ENCODE results near the gene TSPAN9. TPM values are rescaled to one million over a fixed set of nuclear protein-coding genes. Genes with fewer than 3 reads are reported as not detected.

The TSPAN9 gene
- total and polyA plus RNA-seq, 2 experiments from 2014 or later: 6.0 to 31.5 TPM

DNA sequence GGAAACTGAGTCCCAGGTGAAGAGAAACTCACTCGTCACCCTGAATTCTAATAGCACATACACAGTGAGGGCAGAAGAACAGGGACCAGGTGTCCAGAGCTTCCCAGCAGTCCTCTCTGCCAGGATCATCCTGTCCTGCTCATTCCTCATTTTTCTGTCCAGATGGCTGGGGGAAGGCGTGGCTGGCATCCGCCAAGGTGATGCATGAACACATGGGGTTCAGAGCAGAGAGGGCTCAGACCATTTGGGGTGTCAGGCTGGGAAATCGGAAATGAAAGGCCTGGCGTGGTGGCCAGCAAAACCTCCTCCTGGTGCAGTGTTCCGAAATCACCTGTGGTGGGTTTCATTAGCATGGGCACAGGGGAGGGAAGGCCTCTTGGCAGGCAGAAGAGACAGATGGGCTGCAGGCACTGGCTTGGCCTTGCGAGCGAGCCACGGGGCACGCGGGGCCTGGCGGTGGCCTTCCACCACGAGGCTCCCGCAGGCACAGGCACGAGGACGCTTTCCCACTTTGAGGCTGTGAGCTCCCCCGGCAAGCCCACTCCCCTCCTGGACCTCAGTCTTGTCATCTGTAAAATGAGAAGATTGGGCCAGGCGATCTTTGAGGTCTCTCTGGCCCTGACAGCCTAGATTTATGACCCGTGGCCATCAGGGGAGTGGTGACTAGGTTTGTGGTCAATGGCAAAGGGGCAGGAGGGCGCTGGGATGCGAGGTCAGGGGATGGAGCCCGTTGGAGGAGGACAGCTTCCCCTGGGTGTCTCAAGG is 68.5 kb downstream of the TSPAN9 start (continued):
- TF ChIP-seq STAT1 (IDR thresholded peaks at IDR 0.05; ENCODE audit: unreplicated experiment) (no peak), ZNF331 (CRISPR knock-in tag; IDR thresholded peaks at IDR 0.05; ENCODE audit: low read depth) (no peak), EZH2 (IDR thresholded peaks at IDR 0.05; ENCODE audit: low read depth, unreplicated experiment) (no peak), ZNF114 (CRISPR knock-in tag; IDR thresholded peaks at IDR 0.05) (no peak), POLR2AphosphoS5 (IDR thresholded peaks at IDR 0.05; ENCODE audit: low read depth) (no peak)
- TF ChIP-seq, protein P1, sequence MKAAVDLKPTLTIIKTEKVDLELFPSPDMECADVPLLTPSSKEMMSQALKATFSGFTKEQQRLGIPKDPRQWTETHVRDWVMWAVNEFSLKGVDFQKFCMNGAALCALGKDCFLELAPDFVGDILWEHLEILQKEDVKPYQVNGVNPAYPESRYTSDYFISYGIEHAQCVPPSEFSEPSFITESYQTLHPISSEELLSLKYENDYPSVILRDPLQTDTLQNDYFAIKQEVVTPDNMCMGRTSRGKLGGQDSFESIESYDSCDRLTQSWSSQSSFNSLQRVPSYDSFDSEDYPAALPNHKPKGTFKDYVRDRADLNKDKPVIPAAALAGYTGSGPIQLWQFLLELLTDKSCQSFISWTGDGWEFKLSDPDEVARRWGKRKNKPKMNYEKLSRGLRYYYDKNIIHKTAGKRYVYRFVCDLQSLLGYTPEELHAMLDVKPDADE (IDR thresholded peaks at IDR 0.05): no peak
- TF ChIP-seq, protein P2, sequence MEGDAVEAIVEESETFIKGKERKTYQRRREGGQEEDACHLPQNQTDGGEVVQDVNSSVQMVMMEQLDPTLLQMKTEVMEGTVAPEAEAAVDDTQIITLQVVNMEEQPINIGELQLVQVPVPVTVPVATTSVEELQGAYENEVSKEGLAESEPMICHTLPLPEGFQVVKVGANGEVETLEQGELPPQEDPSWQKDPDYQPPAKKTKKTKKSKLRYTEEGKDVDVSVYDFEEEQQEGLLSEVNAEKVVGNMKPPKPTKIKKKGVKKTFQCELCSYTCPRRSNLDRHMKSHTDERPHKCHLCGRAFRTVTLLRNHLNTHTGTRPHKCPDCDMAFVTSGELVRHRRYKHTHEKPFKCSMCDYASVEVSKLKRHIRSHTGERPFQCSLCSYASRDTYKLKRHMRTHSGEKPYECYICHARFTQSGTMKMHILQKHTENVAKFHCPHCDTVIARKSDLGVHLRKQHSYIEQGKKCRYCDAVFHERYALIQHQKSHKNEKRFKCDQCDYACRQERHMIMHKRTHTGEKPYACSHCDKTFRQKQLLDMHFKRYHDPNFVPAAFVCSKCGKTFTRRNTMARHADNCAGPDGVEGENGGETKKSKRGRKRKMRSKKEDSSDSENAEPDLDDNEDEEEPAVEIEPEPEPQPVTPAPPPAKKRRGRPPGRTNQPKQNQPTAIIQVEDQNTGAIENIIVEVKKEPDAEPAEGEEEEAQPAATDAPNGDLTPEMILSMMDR (conservative IDR thresholded peaks at IDR 0.05; ENCODE audit: low read depth in 2 of 2): no peak

DNA sequence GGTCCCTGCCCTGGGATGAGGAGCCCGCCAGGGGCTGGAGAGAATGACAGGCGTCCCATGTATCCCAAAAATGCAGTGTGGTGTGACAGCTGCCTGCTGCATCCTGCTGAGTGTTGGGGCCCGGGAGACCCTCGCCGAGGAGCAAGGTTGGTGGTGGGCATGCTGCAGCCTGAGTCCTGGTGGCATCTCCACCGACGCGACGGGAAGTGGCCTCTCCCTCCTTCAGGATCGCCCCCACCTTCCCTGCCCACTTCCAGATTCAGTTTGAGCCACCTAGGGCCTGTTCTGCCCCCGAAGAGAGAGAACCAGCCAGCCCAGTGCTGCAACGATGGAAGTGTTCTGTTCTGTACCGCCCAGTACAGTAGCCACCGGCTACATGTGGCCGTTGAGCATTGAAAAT is 70.1 kb downstream of the TSPAN9 start:
- Histone ChIP-seq H3K4me3 (no peak overlapping the region), H3K4me1 (ENCODE audit: insufficient read depth) (peaks cover 39% of the 10 kb centered on the region), H3K9me2 (ENCODE audit: insufficient read depth) (no peaks in the 10 kb centered on the region), H3K36me3 (ENCODE audit: insufficient read depth) (no peaks in the 10 kb centered on the region), H3F3A (replicated peaks; ENCODE audit: low read depth) (no peaks in the 10 kb centered on the region), H2AFZ (no peak overlapping the region), H3K79me2 (replicated peaks; ENCODE audit: insufficient read depth) (no peaks in the 10 kb centered on the region; the same call in none of the 2 replicates), H3K27ac (ENCODE audit: low read depth) (no peak overlapping the region), H3K4me2 (no peak overlapping the region), H4K20me1 (replicated peaks; ENCODE audit: insufficient read depth) (no peaks in the 10 kb centered on the region; the same call in 1 of the 2 replicates), H3K27me3 (ENCODE audit: insufficient read depth) (no peaks in the 10 kb centered on the region)
- H3K4me1 Mint-ChIP-seq: peaks cover 39% of the 10 kb centered on the region
- H3K4me3 Mint-ChIP-seq: no peak overlapping the region
- H3K9me3 Mint-ChIP-seq: no peaks in the 10 kb centered on the region; the same call in 2 of the 3 replicates
- H3K36me3 Mint-ChIP-seq (ENCODE audit: low read depth): no peaks in the 10 kb centered on the region; the same call in 1 of the 3 replicates
- ATAC-seq (no peak), DNase-seq (ENCODE audit: low spot score) (no peak)
- H3K27ac Mint-ChIP-seq: no peak overlapping the region
- peaks cover 9% of the 10 kb centered on the region for H3K27me3 Mint-ChIP-seq (ENCODE audit: insufficient read depth, low read depth, poor library complexity)
- TF ChIP-seq, protein P3, sequence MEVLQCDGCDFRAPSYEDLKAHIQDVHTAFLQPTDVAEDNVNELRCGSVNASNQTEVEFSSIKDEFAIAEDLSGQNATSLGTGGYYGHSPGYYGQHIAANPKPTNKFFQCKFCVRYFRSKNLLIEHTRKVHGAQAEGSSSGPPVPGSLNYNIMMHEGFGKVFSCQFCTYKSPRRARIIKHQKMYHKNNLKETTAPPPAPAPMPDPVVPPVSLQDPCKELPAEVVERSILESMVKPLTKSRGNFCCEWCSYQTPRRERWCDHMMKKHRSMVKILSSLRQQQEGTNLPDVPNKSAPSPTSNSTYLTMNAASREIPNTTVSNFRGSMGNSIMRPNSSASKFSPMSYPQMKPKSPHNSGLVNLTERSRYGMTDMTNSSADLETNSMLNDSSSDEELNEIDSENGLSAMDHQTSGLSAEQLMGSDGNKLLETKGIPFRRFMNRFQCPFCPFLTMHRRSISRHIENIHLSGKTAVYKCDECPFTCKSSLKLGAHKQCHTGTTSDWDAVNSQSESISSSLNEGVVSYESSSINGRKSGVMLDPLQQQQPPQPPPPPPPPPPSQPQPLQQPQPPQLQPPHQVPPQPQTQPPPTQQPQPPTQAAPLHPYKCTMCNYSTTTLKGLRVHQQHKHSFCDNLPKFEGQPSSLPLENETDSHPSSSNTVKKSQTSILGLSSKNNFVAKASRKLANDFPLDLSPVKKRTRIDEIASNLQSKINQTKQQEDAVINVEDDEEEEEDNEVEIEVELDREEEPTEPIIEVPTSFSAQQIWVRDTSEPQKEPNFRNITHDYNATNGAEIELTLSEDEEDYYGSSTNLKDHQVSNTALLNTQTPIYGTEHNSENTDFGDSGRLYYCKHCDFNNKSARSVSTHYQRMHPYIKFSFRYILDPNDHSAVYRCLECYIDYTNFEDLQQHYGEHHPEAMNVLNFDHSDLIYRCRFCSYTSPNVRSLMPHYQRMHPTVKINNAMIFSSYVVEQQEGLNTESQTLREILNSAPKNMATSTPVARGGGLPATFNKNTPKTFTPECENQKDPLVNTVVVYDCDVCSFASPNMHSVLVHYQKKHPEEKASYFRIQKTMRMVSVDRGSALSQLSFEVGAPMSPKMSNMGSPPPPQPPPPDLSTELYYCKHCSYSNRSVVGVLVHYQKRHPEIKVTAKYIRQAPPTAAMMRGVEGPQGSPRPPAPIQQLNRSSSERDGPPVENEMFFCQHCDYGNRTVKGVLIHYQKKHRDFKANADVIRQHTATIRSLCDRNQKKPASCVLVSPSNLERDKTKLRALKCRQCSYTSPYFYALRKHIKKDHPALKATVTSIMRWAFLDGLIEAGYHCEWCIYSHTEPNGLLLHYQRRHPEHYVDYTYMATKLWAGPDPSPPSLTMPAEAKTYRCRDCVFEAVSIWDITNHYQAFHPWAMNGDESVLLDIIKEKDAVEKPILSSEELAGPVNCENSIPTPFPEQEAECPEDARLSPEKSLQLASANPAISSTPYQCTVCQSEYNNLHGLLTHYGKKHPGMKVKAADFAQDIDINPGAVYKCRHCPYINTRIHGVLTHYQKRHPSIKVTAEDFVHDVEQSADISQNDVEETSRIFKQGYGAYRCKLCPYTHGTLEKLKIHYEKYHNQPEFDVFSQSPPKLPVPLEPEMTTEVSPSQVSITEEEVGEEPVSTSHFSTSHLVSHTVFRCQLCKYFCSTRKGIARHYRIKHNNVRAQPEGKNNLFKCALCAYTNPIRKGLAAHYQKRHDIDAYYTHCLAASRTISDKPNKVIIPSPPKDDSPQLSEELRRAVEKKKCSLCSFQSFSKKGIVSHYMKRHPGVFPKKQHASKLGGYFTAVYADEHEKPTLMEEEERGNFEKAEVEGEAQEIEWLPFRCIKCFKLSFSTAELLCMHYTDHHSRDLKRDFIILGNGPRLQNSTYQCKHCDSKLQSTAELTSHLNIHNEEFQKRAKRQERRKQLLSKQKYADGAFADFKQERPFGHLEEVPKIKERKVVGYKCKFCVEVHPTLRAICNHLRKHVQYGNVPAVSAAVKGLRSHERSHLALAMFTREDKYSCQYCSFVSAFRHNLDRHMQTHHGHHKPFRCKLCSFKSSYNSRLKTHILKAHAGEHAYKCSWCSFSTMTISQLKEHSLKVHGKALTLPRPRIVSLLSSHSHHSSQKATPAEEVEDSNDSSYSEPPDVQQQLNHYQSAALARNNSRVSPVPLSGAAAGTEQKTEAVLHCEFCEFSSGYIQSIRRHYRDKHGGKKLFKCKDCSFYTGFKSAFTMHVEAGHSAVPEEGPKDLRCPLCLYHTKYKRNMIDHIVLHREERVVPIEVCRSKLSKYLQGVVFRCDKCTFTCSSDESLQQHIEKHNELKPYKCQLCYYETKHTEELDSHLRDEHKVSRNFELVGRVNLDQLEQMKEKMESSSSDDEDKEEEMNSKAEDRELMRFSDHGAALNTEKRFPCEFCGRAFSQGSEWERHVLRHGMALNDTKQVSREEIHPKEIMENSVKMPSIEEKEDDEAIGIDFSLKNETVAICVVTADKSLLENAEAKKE (CRISPR knock-in tag; IDR thresholded peaks at IDR 0.05): no peak
- TF ChIP-seq ZNF114 (CRISPR knock-in tag; IDR thresholded peaks at IDR 0.05) (no peak), CREB1 (CRISPR knock-in tag; IDR thresholded peaks at IDR 0.05; ENCODE audit: low read depth) (no peak), ZNF331 (CRISPR knock-in tag; IDR thresholded peaks at IDR 0.05; ENCODE audit: low read depth) (no peak), STAT1 (IDR thresholded peaks at IDR 0.05; ENCODE audit: unreplicated experiment) (no peak), POLR2AphosphoS5 (IDR thresholded peaks at IDR 0.05; ENCODE audit: low read depth) (no peak)
- TF ChIP-seq, protein P1 (IDR thresholded peaks at IDR 0.05): no peak
